Heart left ventricle (tissue), 13 donors: Measurements from ENCODE around the gene CNNM4.

Experiments
- POLR2A ChIP-seq, 2 donors: fragments of 450-650 bp; IDR thresholded peaks; one replicate each; pipeline ENCODE4 v1.6.1; 2017; ENCODE audit warnings: antibody characterized with exemption in 2 of 2, mild to moderate bottlenecking in 2 of 2, moderate library complexity in 2 of 2
- TF ChIP-seq, protein P1 (sequence below), 12 donors: fragments of 200-600 bp; sonication (generic) in 4 of 12; IDR thresholded peaks; one replicate each; pipeline versions ENCODE4 v1.5.0 to v1.8.0; 2018 to 2022; ENCODE audit warnings: antibody characterized with exemption in 12 of 12, mild to moderate bottlenecking in 5 of 12
- donor health status: ischemic (EF 13 %, LVEDD 7.1; RV severe dilation, severe dysfunction).
- donor health status: DM: no; HTN: yes; CAD: no.
- donor health status: DM: no; HTN: no; CAD: no.
- donor health status: ischemic (EF 25% LVEDD 6.9; RV normal size, moderate dysfunction).
- donor health status: ischemic (EF 25% LVEDD 5.7; RV mildly dilated, moderate dysfunction).
- donor health status: ischemic (EF 35%, LVEDD 5.7; RV mildly dilated, moderate dysfunction).
- donor health status: nonischemic (EF 11% LVEDD 7.7; RV severe dilation, severe dysfunction).
- donor health status: DM: yes; HTN: yes; CAD: no.
- donor health status: PGD.
- donor health status: ischemic (EF 29% LVEDD 5.4; RV normal size, mild dysfunction).
- donor health status: nonischemic (EF 23%, LVEDD 6.1; RV moderate dilation, normal function).

GRCh38 chr2:96747061-96747617, 13.6 kb upstream of the CNNM4 start:
- TF ChIP-seq, protein P1, sequence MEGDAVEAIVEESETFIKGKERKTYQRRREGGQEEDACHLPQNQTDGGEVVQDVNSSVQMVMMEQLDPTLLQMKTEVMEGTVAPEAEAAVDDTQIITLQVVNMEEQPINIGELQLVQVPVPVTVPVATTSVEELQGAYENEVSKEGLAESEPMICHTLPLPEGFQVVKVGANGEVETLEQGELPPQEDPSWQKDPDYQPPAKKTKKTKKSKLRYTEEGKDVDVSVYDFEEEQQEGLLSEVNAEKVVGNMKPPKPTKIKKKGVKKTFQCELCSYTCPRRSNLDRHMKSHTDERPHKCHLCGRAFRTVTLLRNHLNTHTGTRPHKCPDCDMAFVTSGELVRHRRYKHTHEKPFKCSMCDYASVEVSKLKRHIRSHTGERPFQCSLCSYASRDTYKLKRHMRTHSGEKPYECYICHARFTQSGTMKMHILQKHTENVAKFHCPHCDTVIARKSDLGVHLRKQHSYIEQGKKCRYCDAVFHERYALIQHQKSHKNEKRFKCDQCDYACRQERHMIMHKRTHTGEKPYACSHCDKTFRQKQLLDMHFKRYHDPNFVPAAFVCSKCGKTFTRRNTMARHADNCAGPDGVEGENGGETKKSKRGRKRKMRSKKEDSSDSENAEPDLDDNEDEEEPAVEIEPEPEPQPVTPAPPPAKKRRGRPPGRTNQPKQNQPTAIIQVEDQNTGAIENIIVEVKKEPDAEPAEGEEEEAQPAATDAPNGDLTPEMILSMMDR (IDR thresholded peaks at IDR 0.05) = no peak
- no peak for TF ChIP-seq POLR2A (IDR thresholded peaks at IDR 0.05)
